SU-DHL-6 (cell line): ENCODE data around the gene AKR1C3.
"Not testable (repeated sequence)": the region's sequence is repeated elsewhere in the genome, so short reads cannot be mapped to it uniquely, and the experiment has no call there.

Experiments used
- H2AFZ ChIP-seq: fragments of 200-600 bp; sonication (generic); 2 replicates; pipeline ENCODE4 v1.6.1; 2014; ENCODE audit warnings: low read depth, mild to moderate bottlenecking, moderate library complexity, mixed read lengths, antibody characterized with exemption, low read length; ENCODE audit not compliant: severe bottlenecking
- H3F3A ChIP-seq: fragments of 200-600 bp; shearing (Covaris generic); 2 replicates; pipeline ENCODE4 v1.6.0; 2016; ENCODE audit warnings: antibody characterized with exemption, mild to moderate bottlenecking; ENCODE audit not compliant: insufficient read depth
- H3K27ac ChIP-seq: fragments of 200-600 bp; sonication (generic); 2 replicates; pipeline ENCODE4 v1.5.1; 2016; ENCODE audit warnings: low read depth, mild to moderate bottlenecking, low read length, moderate library complexity, mixed read lengths
- H3K27me3 ChIP-seq: fragments of 200-600 bp; sonication (generic), shearing (Covaris generic); 2 replicates; pipeline ENCODE4 v1.6.0; 2014; ENCODE audit warnings: mild to moderate bottlenecking, low read length
- H3K36me3 ChIP-seq: fragments of 200-600 bp; sonication (generic); 2 replicates; pipeline ENCODE4 v1.6.1; 2014; ENCODE audit warnings: mild to moderate bottlenecking, low read length, mixed read lengths
- H3K4me2 ChIP-seq: fragments of 300-600, 200-600 bp; shearing (Covaris generic), sonication (generic); 2 replicates; pipeline ENCODE4 v1.6.0; 2014; ENCODE audit warnings: low read length, low read depth, mild to moderate bottlenecking; ENCODE audit not compliant: poor library complexity, severe bottlenecking
- H3K4me3 ChIP-seq: fragments of 200-600 bp; sonication (generic); 2 replicates; pipeline ENCODE4 v1.5.1; 2014; ENCODE audit warnings: antibody characterized with exemption, low read length, mild to moderate bottlenecking, mixed read lengths; ENCODE audit not compliant: insufficient read depth, poor library complexity, severe bottlenecking
- H3K79me2 ChIP-seq: fragments of 200-600 bp; sonication (generic); 2 replicates; pipeline ENCODE4 v1.6.1; 2014; ENCODE audit warnings: mild to moderate bottlenecking, low read length, moderate library complexity; ENCODE audit not compliant: insufficient read depth
- H3K9ac ChIP-seq: fragments of 200-600 bp; sonication (generic); 2 replicates; pipeline ENCODE4 v1.7.0; 2014; ENCODE audit warnings: mild to moderate bottlenecking, low read length
- H3K9me2 ChIP-seq: fragments of 200-600 bp; sonication (generic); replicated peaks from 2 replicates; pipeline ENCODE4 v1.6.1; 2014; ENCODE audit warnings: low read length; ENCODE audit not compliant: insufficient read depth
- H3K9me3 ChIP-seq: fragments of 200-600 bp; sonication (generic); 2 replicates; pipeline ENCODE4 v1.6.1; 2014; ENCODE audit warnings: low read length, mixed read lengths; ENCODE audit not compliant: insufficient read depth
- H4K20me1 ChIP-seq: fragments of 200-600 bp; sonication (generic); 2 replicates; pipeline ENCODE4 v1.6.1; 2014; ENCODE audit warnings: low read depth, mild to moderate bottlenecking, antibody characterized with exemption, low read length, moderate library complexity, mixed read lengths
- CTCF ChIP-seq: fragments of 200-600 bp; sonication (generic); IDR thresholded peaks from one replicate; pipeline ENCODE4 v1.5.1; 2017; ENCODE audit warnings: antibody characterized with exemption, mild to moderate bottlenecking, low read length, moderate library complexity; ENCODE audit not compliant: insufficient read depth, poor library complexity, severe bottlenecking
- EZH2phosphoT487 ChIP-seq: fragments of 200-600 bp; sonication (generic), shearing (Covaris generic); conservative IDR thresholded peaks from 2 replicates; pipeline ENCODE4 v1.6.1; 2018; ENCODE audit warnings: mild to moderate bottlenecking, antibody characterized with exemption, low read length, moderate library complexity, mixed read lengths

Gene AKR1C3

GRCh38 chr10:5047912-5048628 is 46.1 kb upstream of the AKR1C3 start:
- Histone ChIP-seq H3K9ac (no peak overlapping the region), H3F3A (no peaks in the 10 kb centered on the region), H2AFZ (no peak overlapping the region), H3K4me3 (no peak overlapping the region), H3K27ac (no peak overlapping the region), H3K9me3 (no peaks in the 10 kb centered on the region), H4K20me1 (no peaks in the 10 kb centered on the region), H3K4me2 (no peak overlapping the region), H3K79me2 (no peaks in the 10 kb centered on the region), H3K27me3 (no peaks in the 10 kb centered on the region), H3K9me2 (no peaks in the 10 kb centered on the region), H3K36me3 (no peaks in the 10 kb centered on the region)
- no peak for TF ChIP-seq CTCF
- TF ChIP-seq EZH2phosphoT487: no peak

DNA sequence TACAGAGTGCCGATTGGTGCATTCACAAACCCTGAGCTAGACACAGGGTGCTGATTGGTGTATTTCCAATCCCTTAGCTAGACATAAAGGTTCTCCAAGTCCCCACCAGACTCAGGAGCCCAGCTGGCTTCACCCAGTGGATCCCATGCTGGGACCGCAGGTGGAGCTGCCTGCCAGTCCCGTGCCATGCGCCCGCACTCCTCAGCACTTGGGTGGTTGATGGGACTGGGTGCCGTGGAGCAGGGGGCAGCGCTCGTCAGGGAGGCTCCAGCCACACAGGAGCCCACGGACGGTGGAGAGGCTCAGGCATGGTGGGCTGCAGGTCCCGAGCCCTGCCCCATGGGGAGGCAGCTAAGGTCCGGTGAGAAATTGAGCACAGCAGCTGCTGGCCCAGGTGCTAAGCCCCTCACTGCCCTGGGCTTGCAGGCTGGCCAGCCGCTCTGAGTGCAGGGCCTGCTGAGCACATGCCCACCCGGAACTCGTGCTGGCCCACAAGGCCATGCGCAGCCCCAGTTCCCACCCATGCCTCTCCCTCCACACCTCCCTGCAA is 41.2 kb upstream of the AKR1C3 start:
- H3K4me3 ChIP-seq, H3K9me2 ChIP-seq: not testable (repeated sequence)

GRCh38 chr10:5054831-5055230 is 39.4 kb upstream of the AKR1C3 start:
- H4K20me1 ChIP-seq, H3K9me2 ChIP-seq, H3K9ac ChIP-seq, H3K4me2 ChIP-seq, H3K27me3 ChIP-seq, H3K27ac ChIP-seq, H2AFZ ChIP-seq, H3K4me3 ChIP-seq, H3K79me2 ChIP-seq, H3K36me3 ChIP-seq, H3F3A ChIP-seq, H3K9me3 ChIP-seq: not testable (repeated sequence)

More for the DNA sequence above, 41.2 kb upstream of the AKR1C3 start:
- H3K27ac ChIP-seq, H3K27me3 ChIP-seq, H3K36me3 ChIP-seq, H4K20me1 ChIP-seq, H3F3A ChIP-seq, H2AFZ ChIP-seq, H3K9ac ChIP-seq, H3K9me3 ChIP-seq, H3K79me2 ChIP-seq, H3K4me2 ChIP-seq: not testable (repeated sequence)

GRCh38 chr10:5059267-5059666 is 34.9 kb upstream of the AKR1C3 start:
- H3F3A ChIP-seq, H3K4me3 ChIP-seq, H3K36me3 ChIP-seq, H3K27ac ChIP-seq, H3K27me3 ChIP-seq, H4K20me1 ChIP-seq, H3K9me2 ChIP-seq, H3K79me2 ChIP-seq, H3K4me2 ChIP-seq, H3K9me3 ChIP-seq, H2AFZ ChIP-seq, H3K9ac ChIP-seq: not testable (repeated sequence)

DNA sequence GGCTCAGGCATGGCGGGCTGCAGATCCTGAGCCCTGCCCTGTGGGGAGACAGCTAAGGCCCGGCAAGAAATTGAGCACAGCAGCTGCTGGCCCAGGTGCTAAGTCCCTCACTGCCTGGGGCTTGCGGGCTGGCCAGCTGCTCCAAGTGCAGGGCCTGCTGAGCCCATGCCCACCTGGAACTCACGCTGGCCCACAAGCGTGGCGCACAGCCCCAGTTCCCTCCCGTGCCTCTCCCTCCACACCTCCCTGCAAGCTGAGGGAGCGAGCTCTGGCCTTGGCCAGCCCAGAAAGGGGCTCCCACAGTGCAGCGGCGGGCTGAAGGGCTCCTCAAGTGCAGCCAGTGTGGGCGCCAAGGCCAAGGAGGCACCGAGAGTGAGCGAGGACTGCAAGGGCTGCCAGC is 33.4 kb upstream of the AKR1C3 start:
- not testable (repeated sequence) for H3K79me2 ChIP-seq, H3F3A ChIP-seq, H3K9ac ChIP-seq, H3K4me3 ChIP-seq, H3K4me2 ChIP-seq, H2AFZ ChIP-seq, H3K36me3 ChIP-seq, H3K27ac ChIP-seq, H4K20me1 ChIP-seq, H3K27me3 ChIP-seq, H3K9me3 ChIP-seq, H3K9me2 ChIP-seq
